Stomach smooth muscle (tissue), 2 donors: ENCODE data around the gene NDUFB11.

Source experiments
- H3K27ac ChIP-seq: one replicate; pipeline ENCODE4 v1.7.0; 2013; ENCODE audit warnings: mild to moderate bottlenecking, low read length, inconsistent platforms
- H3K27me3 ChIP-seq, 2 donors: one replicate each; pipeline ENCODE4 v1.7.0; 2013; ENCODE audit warnings: low read length in 2 of 2; ENCODE audit not compliant: insufficient read depth in 2 of 2, control insufficient read depth in 1 of 2
- H3K36me3 ChIP-seq, 2 donors: one replicate each; pipeline ENCODE4 v1.7.0; 2013; ENCODE audit warnings: low read length in 2 of 2; ENCODE audit not compliant: control insufficient read depth in 2 of 2, insufficient read depth in 2 of 2
- H3K4me1 ChIP-seq: one replicate; pipeline ENCODE4 v1.7.0; 2013; ENCODE audit warnings: low read length; ENCODE audit not compliant: control insufficient read depth, insufficient read depth
- H3K4me3 ChIP-seq, 2 donors: one replicate each; pipeline ENCODE4 v1.7.0; 2013; ENCODE audit warnings: low read length in 2 of 2
- H3K9ac ChIP-seq, 2 donors: one replicate each; pipeline ENCODE4 v1.7.0; 2013; ENCODE audit warnings: low read length in 2 of 2, mild to moderate bottlenecking in 1 of 2
- H3K9me3 ChIP-seq, 2 donors: one replicate each; pipeline ENCODE4 v1.7.0; 2013; ENCODE audit warnings: low read length in 2 of 2; ENCODE audit not compliant: control insufficient read depth in 2 of 2
- donor health status: healthy.
- donor health status: Pancreatic carcinoma.

Gene NDUFB11

DNA sequence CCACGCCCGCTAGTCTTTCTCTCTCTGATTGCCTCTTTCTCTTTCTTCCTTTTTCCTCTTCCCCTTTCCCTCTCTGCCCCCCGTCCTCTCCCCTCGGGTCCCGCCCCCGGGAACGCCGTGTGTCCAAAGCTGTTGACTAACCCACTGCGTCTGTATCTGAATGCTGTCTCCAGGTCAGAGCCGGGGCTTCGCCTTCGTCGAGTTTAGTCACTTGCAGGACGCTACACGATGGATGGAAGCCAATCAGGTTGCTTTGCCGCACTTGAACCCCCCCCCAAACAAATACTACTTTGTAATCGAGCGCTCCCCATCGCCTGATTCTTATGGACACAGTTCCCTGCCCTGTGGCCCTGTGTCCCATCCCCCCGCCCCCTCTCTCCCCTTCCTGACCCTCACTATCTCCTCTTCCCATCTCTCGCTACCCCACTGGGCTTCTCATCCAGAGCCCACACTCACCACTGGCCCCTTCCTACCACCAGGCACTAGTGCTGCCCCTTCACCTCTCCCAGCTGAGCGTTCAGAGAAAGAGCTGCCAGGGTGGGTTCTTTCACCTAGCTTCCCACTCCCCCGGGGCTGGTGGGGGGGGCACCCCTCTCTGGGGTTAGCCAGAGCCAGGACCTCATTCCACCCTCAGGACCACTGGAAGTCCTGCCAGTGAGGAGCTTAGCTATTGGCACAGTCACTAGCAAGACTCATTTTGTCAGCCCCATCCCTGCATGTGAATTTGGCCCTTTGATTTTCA is 30.5 kb upstream of the NDUFB11 start:
- Histone ChIP-seq H3K9me3 (no peaks in the 10 kb centered on the region), H3K27me3 (peaks cover 0 to 14% of the 10 kb centered on the region in 2 donors), H3K4me3 (no peak overlapping the region), H3K4me1 (peaks cover 16% of the 10 kb centered on the region), H3K9ac (no peak overlapping the region), H3K27ac (no peak overlapping the region), H3K36me3 (peaks cover 23 to 40% of the 10 kb centered on the region in 2 donors)

- H3K9me3 ChIP-seq, result no peaks in the 10 kb centered on the region
- H3K27ac ChIP-seq, result no peak overlapping the region
- H3K4me1 ChIP-seq, result peaks cover 11% of the 10 kb centered on the region
- peaks cover 23 to 40% of the 10 kb centered on the region in 2 donors for H3K36me3 ChIP-seq
- no peak overlapping the region for H3K4me3 ChIP-seq
- peaks cover 0 to 13% of the 10 kb centered on the region in 2 donors for H3K27me3 ChIP-seq
- H3K9ac ChIP-seq, result no peak overlapping the region
Measured at GRCh38 chrX:47174376-47174775, 29.9 kb upstream of the NDUFB11 start.

DNA sequence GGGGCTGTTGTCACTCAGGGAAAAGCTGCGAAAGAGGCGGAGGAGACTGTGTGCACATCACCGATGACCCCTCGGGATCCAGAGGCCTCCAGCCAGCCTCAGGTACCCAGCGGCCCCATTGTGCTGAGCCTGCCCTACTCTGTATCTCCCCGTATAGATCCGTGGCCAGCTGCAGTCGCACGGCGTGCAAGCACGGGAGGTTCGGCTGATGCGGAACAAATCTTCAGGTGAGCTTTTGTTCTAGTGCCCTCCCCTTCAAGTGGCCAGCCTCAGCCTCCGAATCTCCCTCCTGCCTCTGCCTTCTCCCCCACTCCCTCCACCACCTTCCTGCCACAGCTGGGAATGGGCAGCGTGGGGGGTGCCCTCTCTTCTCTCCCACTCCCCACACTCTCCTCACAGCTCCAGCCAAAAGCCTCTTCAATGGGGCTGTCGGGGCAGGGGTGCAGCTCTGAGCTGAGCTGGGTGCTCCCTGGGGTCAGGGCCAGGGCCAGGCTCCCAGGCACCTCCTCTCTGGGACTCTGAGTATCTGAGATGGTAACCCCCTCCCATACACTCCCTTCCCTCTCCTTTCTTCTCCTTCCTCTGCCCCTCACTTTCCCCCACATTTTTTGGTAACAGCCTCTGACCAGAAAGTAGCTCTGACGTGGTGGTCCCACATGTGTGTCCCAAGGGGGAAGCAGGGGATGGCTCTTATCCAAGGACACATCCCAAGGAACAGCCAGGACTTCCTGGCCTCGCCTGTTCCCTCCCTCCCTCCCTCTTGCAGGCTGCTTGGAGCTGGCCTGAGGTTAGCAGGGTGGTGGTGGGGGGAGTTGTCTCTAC is 28.7 kb upstream of the NDUFB11 start:
- Histone ChIP-seq H3K36me3 (peaks cover 23 to 40% of the 10 kb centered on the region in 2 donors), H3K9me3 (no peaks in the 10 kb centered on the region), H3K27ac (no peak overlapping the region), H3K4me3 (no peak overlapping the region), H3K4me1 (no peaks in the 10 kb centered on the region), H3K9ac (no peak overlapping the region), H3K27me3 (peaks cover 0 to 13% of the 10 kb centered on the region in 2 donors)

- peaks cover 20 to 40% of the 10 kb centered on the region in 2 donors for H3K36me3 ChIP-seq
- no peaks in the 10 kb centered on the region for H3K9me3 ChIP-seq
- no peak overlapping the region for H3K27ac ChIP-seq
- H3K4me1 ChIP-seq, result no peaks in the 10 kb centered on the region
- no peak overlapping the region for H3K9ac ChIP-seq
- peaks cover 0 to 10% of the 10 kb centered on the region in 2 donors for H3K27me3 ChIP-seq
- H3K4me3 ChIP-seq, result no peak overlapping the region
Measured at GRCh38 chrX:47172549-47172948, 28.0 kb upstream of the NDUFB11 start.

DNA sequence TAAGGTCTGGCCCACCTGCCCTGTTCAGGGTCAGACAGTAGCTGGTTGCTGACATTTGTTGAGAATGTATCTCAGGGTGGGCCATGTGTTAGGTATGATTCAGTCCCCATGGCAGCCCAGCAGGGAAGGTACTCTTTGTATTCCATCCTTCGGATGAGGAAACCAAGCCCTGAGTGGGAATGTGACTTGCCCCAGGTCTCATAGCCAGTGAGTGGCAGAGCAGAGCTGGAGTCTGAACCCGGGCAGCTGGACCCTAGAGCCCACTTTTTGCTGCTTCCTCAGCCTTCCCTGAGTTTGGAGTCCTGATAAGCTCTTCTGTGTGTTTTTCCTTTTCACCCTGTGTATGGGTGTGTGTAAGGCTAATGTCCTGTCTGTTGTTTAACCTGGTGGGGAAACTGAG is 27.5 kb upstream of the NDUFB11 start:
- Histone ChIP-seq H3K4me3 (no peak overlapping the region), H3K27ac (no peak overlapping the region), H3K9ac (no peak overlapping the region), H3K9me3 (no peaks in the 10 kb centered on the region), H3K4me1 (no peaks in the 10 kb centered on the region), H3K36me3 (peaks cover 17 to 37% of the 10 kb centered on the region in 2 donors), H3K27me3 (peaks cover 0 to 10% of the 10 kb centered on the region in 2 donors)

- H3K4me1 ChIP-seq, result no peaks in the 10 kb centered on the region
- no peak overlapping the region for H3K9ac ChIP-seq
- no peak overlapping the region for H3K27ac ChIP-seq
- peaks cover 0 to 6% of the 10 kb centered on the region in 2 donors for H3K27me3 ChIP-seq
- H3K36me3 ChIP-seq, result peaks cover 10 to 29% of the 10 kb centered on the region in 2 donors
- no peak overlapping the region for H3K4me3 ChIP-seq
- H3K9me3 ChIP-seq, result no peaks in the 10 kb centered on the region
Measured at GRCh38 chrX:47170861-47171692, 26.6 kb upstream of the NDUFB11 start.

GRCh38 chrX:47169726-47170515 is 25.4 kb upstream of the NDUFB11 start:
- Histone ChIP-seq H3K4me1 (no peaks in the 10 kb centered on the region), H3K36me3 (peaks cover 10 to 18% of the 10 kb centered on the region in 2 donors), H3K9ac (no peak overlapping the region), H3K4me3 (no peak overlapping the region), H3K9me3 (no peaks in the 10 kb centered on the region), H3K27me3 (peaks cover 0 to 5% of the 10 kb centered on the region in 2 donors), H3K27ac (no peak overlapping the region)

DNA sequence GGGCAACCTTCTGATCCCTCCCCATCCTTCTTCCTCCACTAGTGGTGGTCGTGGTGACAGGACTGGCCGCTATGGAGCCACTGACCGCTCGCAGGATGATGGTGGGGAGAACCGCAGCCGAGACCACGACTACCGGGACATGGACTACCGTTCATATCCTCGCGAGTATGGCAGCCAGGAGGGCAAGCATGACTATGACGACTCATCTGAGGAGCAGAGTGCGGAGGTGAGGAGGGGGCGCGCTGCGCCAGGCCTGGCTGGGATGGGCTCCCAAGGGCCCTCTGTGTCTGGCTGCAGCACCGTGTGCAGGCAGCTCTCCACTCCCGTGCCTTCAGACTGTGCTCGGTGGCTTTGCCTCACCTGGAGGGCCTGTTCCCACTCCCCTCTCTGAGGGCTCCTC is 24.8 kb upstream of the NDUFB11 start:
- Histone ChIP-seq H3K36me3 (peaks cover 10 to 12% of the 10 kb centered on the region in 2 donors), H3K27ac (no peak overlapping the region), H3K4me3 (no peak overlapping the region), H3K4me1 (no peaks in the 10 kb centered on the region), H3K27me3 (peaks cover 0 to 5% of the 10 kb centered on the region in 2 donors), H3K9ac (no peak overlapping the region), H3K9me3 (no peaks in the 10 kb centered on the region)

GRCh38 chrX:47168495-47169073 is 24.1 kb upstream of the NDUFB11 start:
- no peak overlapping the region for H3K9ac ChIP-seq
- H3K4me1 ChIP-seq, result no peaks in the 10 kb centered on the region

More at GRCh38 chrX:47168495-47169073, 24.1 kb upstream of the NDUFB11 start:
- no peak overlapping the region for H3K4me3 ChIP-seq
- peaks cover 0 to 5% of the 10 kb centered on the region in 2 donors for H3K27me3 ChIP-seq
- peaks cover 7 to 10% of the 10 kb centered on the region in 2 donors for H3K36me3 ChIP-seq
- no peaks in the 10 kb centered on the region for H3K9me3 ChIP-seq
- no peak overlapping the region for H3K27ac ChIP-seq
